Activated naive CD4-positive, alpha-beta T cell treated with anti-CD3 and anti-CD28 coated beads, Interleukin-2, amount 50 U/mL, for 16 hours (primary cell): Measurements from ENCODE around the gene TMEM11.

Experiments used
- DNase-seq: peaks from one replicate; pipeline ENCODE4 v3.0.0-alpha.2; 2020

Gene TMEM11

GRCh38 chr17:21157586-21158370 is 56.2 kb downstream of the TMEM11 start:
- DNase-seq = no peak

DNA sequence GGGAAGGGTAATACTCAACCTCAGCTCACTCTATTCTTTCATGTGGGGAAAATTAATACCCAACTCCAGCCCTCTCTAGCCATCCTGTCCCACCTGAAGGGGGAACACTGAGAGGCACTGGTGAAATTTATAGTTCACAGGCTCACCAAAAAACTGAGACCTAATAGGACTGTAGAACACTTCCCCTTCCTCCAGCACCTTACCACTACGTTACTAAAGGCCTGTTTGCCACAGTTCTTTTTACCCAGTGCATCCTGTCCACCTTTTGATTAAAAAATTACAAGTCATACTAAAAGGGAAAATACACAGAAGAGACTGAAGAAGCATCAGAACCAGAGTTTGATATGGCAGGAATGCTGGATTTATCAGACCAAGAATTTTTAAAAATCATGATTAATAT is 61.2 kb downstream of the TMEM11 start:
- DNase-seq = no peak

DNA sequence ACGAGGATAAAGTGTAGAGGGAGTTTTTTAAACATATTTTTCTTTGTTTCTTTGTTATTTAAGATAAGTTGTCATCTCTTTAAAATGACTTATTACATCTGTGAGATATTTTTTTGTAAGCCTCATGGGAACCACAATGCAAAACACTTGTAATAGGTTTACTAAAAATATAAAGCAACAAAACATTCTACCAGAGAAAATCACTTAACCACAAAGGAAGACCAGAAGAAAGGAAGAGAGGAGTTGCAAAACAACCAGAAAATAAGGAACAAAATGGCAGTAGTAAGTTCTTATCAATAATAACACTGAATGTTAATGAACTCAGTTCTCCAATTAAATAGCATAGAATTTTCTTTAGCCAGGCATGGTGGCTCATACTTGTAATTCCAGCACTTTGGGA is 64.3 kb downstream of the TMEM11 start:
- DNase-seq = no peak
